Measurements from ENCODE around the gene MAPK12.
"Not testable (repeated sequence)": the region's sequence is repeated elsewhere in the genome, so short reads cannot be mapped to it uniquely, and the experiment has no call there.

MAPK12 gene

GRCh38 chr22:50281957-50282356 is 20.5 kb upstream of the MAPK12 start:
- peak; percentile 75 for DNase-seq (ENCODE audit: low spot score)

- no peak for DNase-seq (ENCODE audit: low spot score)
Measured at GRCh38 chr22:50281384-50281760, 19.9 kb upstream of the MAPK12 start.

- no peak for DNase-seq (ENCODE audit: low spot score)
Measured at GRCh38 chr22:50280708-50281383, 19.4 kb upstream of the MAPK12 start.

GRCh38 chr22:50280022-50280707 is 18.7 kb upstream of the MAPK12 start:
- DNase-seq (ENCODE audit: low spot score), result no peak

GRCh38 chr22:50278956-50279619 is 17.6 kb upstream of the MAPK12 start:
- DNase-seq (ENCODE audit: low spot score), result no peak

- DNase-seq (ENCODE audit: low spot score), result no peak
Measured at GRCh38 chr22:50278461-50278860, 17.0 kb upstream of the MAPK12 start.

GRCh38 chr22:50277761-50278160 is 16.3 kb upstream of the MAPK12 start:
- DNase-seq (ENCODE audit: low spot score), result no peak

GRCh38 chr22:50276143-50276542 is 14.7 kb upstream of the MAPK12 start:
- DNase-seq (ENCODE audit: low spot score), result peak; percentile 77

- DNase-seq (ENCODE audit: low spot score), result no peak
Measured at GRCh38 chr22:50275181-50276055, 13.9 kb upstream of the MAPK12 start.

GRCh38 chr22:50274771-50275170 is 13.3 kb upstream of the MAPK12 start:
- no peak for DNase-seq (ENCODE audit: low spot score)

- peak; percentile 56 for DNase-seq (ENCODE audit: low spot score)
Measured at GRCh38 chr22:50274311-50274710, 12.8 kb upstream of the MAPK12 start.

GRCh38 chr22:50273781-50274180 is 12.3 kb upstream of the MAPK12 start:
- not testable (repeated sequence) for DNase-seq (ENCODE audit: low spot score)

- DNase-seq (ENCODE audit: low spot score), result not testable (repeated sequence)
Measured at GRCh38 chr22:50273352-50273751, 11.9 kb upstream of the MAPK12 start.

GRCh38 chr22:50272044-50272802 is 10.7 kb upstream of the MAPK12 start:
- no peak for DNase-seq (ENCODE audit: low spot score)

- peak; percentile 66 for DNase-seq (ENCODE audit: low spot score)
Measured at GRCh38 chr22:50271519-50271970, 10.1 kb upstream of the MAPK12 start.

GRCh38 chr22:50270666-50271394 is 9.3 kb upstream of the MAPK12 start:
- DNase-seq (ENCODE audit: low spot score), result peak; percentile 72

GRCh38 chr22:50269970-50270665 is 8.6 kb upstream of the MAPK12 start, which contains the start of gene MAPK11:
Gene MAPK11, minus strand, starts transcription at chr22:50270380. Its CDS starts 88 bp downstream, at chr22:50270292.
- peak; percentile 63 for DNase-seq (ENCODE audit: low spot score)

- no peak for DNase-seq (ENCODE audit: low spot score)
Measured at GRCh38 chr22:50269573-50269969, 8.1 kb upstream of the MAPK12 start.

GRCh38 chr22:50268655-50269113 is 7.2 kb upstream of the MAPK12 start:
- no peak for DNase-seq (ENCODE audit: low spot score)
